ENCODE measurements around the gene MCAT.

DNA sequence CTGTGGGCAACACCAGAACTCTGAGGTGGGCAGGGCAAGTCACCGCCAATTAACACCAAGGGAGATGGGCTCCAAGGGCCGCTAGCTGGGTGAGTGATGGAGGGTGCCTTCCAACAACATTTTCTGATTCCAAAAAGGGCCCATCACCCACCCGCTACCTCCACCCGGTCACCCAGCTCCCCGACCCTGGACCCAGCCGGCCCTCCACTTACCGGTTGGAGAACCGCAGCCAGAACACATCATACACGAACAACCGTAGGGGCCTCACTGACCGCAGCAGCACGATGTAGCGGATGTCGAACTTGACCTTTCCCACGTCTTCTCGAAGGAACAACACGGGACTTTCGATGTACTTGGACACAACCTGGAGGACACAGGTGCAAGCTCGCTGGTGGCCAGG is 29.0 kb upstream of the MCAT start:
- TF ChIP-seq, protein P1, sequence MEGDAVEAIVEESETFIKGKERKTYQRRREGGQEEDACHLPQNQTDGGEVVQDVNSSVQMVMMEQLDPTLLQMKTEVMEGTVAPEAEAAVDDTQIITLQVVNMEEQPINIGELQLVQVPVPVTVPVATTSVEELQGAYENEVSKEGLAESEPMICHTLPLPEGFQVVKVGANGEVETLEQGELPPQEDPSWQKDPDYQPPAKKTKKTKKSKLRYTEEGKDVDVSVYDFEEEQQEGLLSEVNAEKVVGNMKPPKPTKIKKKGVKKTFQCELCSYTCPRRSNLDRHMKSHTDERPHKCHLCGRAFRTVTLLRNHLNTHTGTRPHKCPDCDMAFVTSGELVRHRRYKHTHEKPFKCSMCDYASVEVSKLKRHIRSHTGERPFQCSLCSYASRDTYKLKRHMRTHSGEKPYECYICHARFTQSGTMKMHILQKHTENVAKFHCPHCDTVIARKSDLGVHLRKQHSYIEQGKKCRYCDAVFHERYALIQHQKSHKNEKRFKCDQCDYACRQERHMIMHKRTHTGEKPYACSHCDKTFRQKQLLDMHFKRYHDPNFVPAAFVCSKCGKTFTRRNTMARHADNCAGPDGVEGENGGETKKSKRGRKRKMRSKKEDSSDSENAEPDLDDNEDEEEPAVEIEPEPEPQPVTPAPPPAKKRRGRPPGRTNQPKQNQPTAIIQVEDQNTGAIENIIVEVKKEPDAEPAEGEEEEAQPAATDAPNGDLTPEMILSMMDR (IDR thresholded peaks at IDR 0.05), result no peak
- TF ChIP-seq EZH2 (IDR thresholded peaks at IDR 0.05; ENCODE audit: borderline replicate concordance, insufficient read depth, low read depth, low read length, poor library complexity, severe bottlenecking), result no peak
